H1 (cell line): Measurements from ENCODE around the gene ARID3B. TPM values are rescaled to one million over a fixed set of nuclear protein-coding genes. Genes with fewer than 3 reads are reported as not detected.

ENCODE experiments used
- SUZ12 ChIP-seq: fragments of 200-600 bp; sonication (generic); IDR thresholded peaks from 2 replicates; pipeline ENCODE4 v1.6.1; 2012; ENCODE audit warnings: mild to moderate bottlenecking, inconsistent platforms, low read length, moderate library complexity, mixed read lengths
- polyA plus RNA-seq, 7 experiments: library from polyadenylated mRNA; depleted of rRNA in 3 of 7; stranded (reverse) in 5 of 7; unstranded in 2 of 7; fragments of >200 nt in 5 of 7; fragments of 200-250 nt in 2 of 7; gene quantifications; 1 replicate in 5 of 7; 2 replicates in 1 of 7; 4 replicates in 1 of 7; pipeline versions ENCODE4 v1.2.1 to v1.2.3, GENCODE V29; 2011 to 2013; ENCODE audit warnings: missing spikeins in 2 of 7, mixed read lengths in 2 of 7
- total RNA-seq: library from RNA; stranded (reverse); fragmentation: NEBNext Ultra II Directional; extraction: Animal tissue kit (Norgen Biotek cat#: 25700); gene quantifications from 2 replicates; pipeline ENCODE4 v1.2.1, GENCODE V29; 2021

Gene ARID3B
- total and polyA plus RNA-seq, 2 of the 8 experiments (the other 6 are each of a cell fraction or from before 2014, with no cell fraction given), result 81.0 to 115 TPM

DNA sequence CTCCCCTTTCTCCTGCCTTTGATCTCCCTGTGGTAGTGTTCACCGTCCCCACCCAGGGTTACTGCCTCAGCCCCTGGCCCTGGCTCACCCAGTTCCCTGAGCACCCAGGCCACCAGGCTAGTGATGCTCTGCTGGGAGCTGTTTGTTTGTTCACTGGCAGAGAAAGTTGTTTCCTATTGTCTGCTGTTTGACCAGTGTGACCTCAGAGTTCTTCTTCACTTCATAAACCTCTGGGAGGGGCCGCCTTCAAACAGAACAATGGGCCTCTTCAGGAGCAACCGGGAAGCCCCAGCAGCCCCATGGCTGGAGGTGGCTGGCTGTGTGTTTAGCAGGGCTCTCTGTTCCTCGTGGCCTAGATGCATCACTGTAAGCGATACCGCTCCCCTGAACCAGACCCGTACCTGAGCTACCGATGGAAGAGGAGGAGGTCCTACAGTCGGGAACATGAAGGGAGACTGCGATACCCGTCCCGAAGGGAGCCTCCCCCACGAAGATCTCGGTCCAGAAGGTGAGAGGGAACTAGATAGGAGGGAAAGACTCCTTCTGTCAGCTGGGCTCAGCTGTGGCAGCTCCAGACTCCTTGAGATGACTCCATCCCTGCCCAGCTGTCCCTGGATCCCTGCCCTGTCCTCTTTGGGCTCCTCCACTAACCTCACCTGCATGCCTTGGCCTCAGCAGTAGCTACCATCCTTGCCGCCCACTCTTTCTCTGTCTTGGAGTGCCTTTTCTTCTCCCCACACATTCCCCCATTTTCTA is 78.0 kb downstream of the ARID3B start (continued):
- no peak for TF ChIP-seq SUZ12
- TF ChIP-seq, all 59 proteins: peak for 0
